Lower leg skin (tissue), 3 donors: ENCODE data around the gene WHAMM.

Experiments
- POLR2A ChIP-seq, 2 donors: fragments of 450-650 bp; IDR thresholded peaks; one replicate each; pipeline ENCODE4 v1.6.1; 2016 to 2017; ENCODE audit warnings: antibody characterized with exemption in 2 of 2, mild to moderate bottlenecking in 1 of 2, moderate library complexity in 1 of 2
- TF ChIP-seq, protein P1 (sequence below), 3 donors: fragments of 450-650 bp; IDR thresholded peaks; one replicate each; pipeline ENCODE4 v1.5.1; 2016; ENCODE audit warnings: antibody characterized with exemption in 3 of 3, mild to moderate bottlenecking in 3 of 3, moderate library complexity in 2 of 3

DNA sequence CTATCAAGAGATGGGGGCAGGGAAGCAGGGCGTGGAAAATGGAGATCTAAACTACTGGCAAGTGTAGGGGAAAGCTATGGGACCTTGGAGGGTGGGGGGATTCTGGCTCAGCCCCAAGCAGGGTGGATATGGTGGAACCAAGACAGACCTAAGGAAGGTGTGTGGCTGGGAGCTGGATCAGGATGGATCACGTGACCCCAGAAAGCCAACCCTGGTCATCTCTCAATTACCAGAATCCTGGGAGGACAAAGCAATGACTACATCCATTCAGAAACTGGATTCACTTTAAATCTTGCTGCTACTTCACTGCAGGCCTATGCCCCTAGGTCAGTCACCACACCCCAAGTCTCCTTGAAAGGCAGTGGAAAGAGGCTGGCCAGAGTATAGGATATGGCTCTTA, 68.4 kb downstream of the WHAMM start:
- TF ChIP-seq, protein P1, sequence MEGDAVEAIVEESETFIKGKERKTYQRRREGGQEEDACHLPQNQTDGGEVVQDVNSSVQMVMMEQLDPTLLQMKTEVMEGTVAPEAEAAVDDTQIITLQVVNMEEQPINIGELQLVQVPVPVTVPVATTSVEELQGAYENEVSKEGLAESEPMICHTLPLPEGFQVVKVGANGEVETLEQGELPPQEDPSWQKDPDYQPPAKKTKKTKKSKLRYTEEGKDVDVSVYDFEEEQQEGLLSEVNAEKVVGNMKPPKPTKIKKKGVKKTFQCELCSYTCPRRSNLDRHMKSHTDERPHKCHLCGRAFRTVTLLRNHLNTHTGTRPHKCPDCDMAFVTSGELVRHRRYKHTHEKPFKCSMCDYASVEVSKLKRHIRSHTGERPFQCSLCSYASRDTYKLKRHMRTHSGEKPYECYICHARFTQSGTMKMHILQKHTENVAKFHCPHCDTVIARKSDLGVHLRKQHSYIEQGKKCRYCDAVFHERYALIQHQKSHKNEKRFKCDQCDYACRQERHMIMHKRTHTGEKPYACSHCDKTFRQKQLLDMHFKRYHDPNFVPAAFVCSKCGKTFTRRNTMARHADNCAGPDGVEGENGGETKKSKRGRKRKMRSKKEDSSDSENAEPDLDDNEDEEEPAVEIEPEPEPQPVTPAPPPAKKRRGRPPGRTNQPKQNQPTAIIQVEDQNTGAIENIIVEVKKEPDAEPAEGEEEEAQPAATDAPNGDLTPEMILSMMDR (IDR thresholded peaks at IDR 0.05) = no peak
- no peak for TF ChIP-seq POLR2A (IDR thresholded peaks at IDR 0.05)
